Breast epithelium (tissue), 4 donors: Measurements from ENCODE around the gene TK1. TPM values are rescaled to one million over a fixed set of nuclear protein-coding genes. Genes with fewer than 3 reads are reported as not detected.

Experiments
- DNase-seq, 2 donors: peaks; one replicate each; pipeline ENCODE4 v3.0.0-alpha.2; 2019; ENCODE audit warnings: low spot score in 2 of 2
- H3K27ac ChIP-seq, 2 donors: fragments of 200-600 bp; sonication (generic) in 1 of 2; one replicate each; pipeline ENCODE4 v1.5.1; 2016 to 2019; ENCODE audit warnings: mild to moderate bottlenecking in 1 of 2
- H3K27me3 ChIP-seq, 2 donors: fragments of 200-600 bp; sonication (generic) in 1 of 2; one replicate each; pipeline versions ENCODE4 v1.5.1 to v1.6.0; 2017 to 2019; ENCODE audit warnings: control low read depth in 1 of 2, mild to moderate bottlenecking in 1 of 2
- H3K36me3 ChIP-seq: fragments of 200-600 bp; one replicate; pipeline ENCODE4 v1.5.1; 2019
- H3K4me1 ChIP-seq, 2 donors: fragments of 200-600 bp; sonication (generic); one replicate each; pipeline ENCODE4 v1.5.1; 2016 to 2019; ENCODE audit warnings: control low read depth in 1 of 2
- H3K4me3 ChIP-seq, 3 donors: fragments of 200-600 bp; sonication (generic); 1 replicate in 2 of 3; 2 replicates in 1 of 3; pipeline ENCODE4 v1.5.1; 2016 to 2019; ENCODE audit warnings: mild to moderate bottlenecking in 3 of 3, moderate library complexity in 2 of 3
- H3K9me3 ChIP-seq, 2 donors: fragments of 200-600 bp; sonication (generic) in 1 of 2; one replicate each; pipeline ENCODE4 v1.5.1; 2016 to 2019; ENCODE audit warnings: control low read depth in 1 of 2
- CTCF ChIP-seq, 3 donors: fragments of 450-650 bp; IDR thresholded peaks; one replicate each; pipeline ENCODE4 v1.5.1; 2016 to 2017; ENCODE audit warnings: antibody characterized with exemption in 3 of 3, mild to moderate bottlenecking in 3 of 3, moderate library complexity in 3 of 3
- POLR2A ChIP-seq: fragments of 450-650 bp; IDR thresholded peaks from one replicate; pipeline ENCODE4 v1.6.1; 2016; ENCODE audit warnings: antibody characterized with exemption, mild to moderate bottlenecking, moderate library complexity
- POLR2AphosphoS5 ChIP-seq, 3 donors: sonication (generic); formaldehyde crosslinking; IDR thresholded peaks; one replicate each; pipeline ENCODE4 v1.6.1; 2017; ENCODE audit warnings: antibody characterized with exemption in 3 of 3
- intact Hi-C: fragments of 100-400 bp; cut with DNase I; formaldehyde crosslinking; loops from one replicate; pipeline ENCODE4 v1.15.1; 2023; ENCODE audit warnings: low total_unique reads
- total RNA-seq, 3 donors: library from RNA; depleted of rRNA; stranded (reverse); fragments of >200 nt; gene quantifications; one replicate each; pipeline ENCODE4 v1.1.0, GENCODE V29; 2016

Gene TK1
- total RNA-seq, 3 donors from 2014 or later: 2.6 to 5.6 (median 3.7) TPM

GRCh38 chr17:78127888-78128550 is 58.8 kb downstream of the TK1 start:
- DNase-seq: no peak
- peaks cover 0 to 5% of the 10 kb centered on the region in 2 donors for H3K4me1 ChIP-seq
- TF ChIP-seq POLR2AphosphoS5 (IDR thresholded peaks at IDR 0.05): no peak
- no peak for TF ChIP-seq CTCF (IDR thresholded peaks at IDR 0.05)
- no peak for TF ChIP-seq POLR2A

GRCh38 chr17:78127239-78127887 is 59.5 kb downstream of the TK1 start:
- H3K36me3 ChIP-seq: peaks cover 3% of the 10 kb centered on the region
- no peaks in the 10 kb centered on the region for H3K27me3 ChIP-seq
- H3K4me3 ChIP-seq: peak overlapping the region; percentile 60 to 86 (median 72)
- intact Hi-C loops: no loop called here
- DNase-seq: peak in 1 of 2 donors; percentile 68
- H3K9me3 ChIP-seq: no peaks in the 10 kb centered on the region
- peaks cover 0 to under 1% of the 10 kb centered on the region in 2 donors for H3K4me1 ChIP-seq
- H3K27ac ChIP-seq: peak overlapping the region; percentile 90
- TF ChIP-seq POLR2AphosphoS5 (IDR thresholded peaks at IDR 0.05) (peak in 2 of 3 donors; percentile 8 to 12), CTCF (IDR thresholded peaks at IDR 0.05) (no peak), POLR2A (no peak)

More at GRCh38 chr17:78127888-78128550, 58.8 kb downstream of the TK1 start:
- Histone ChIP-seq H3K27me3 (no peaks in the 10 kb centered on the region), H3K9me3 (no peaks in the 10 kb centered on the region), H3K27ac (peak overlapping the region; percentile 90), H3K4me3 (peak overlapping the region; percentile 60 to 86 (median 72)), H3K36me3 (peaks cover 3% of the 10 kb centered on the region)
- intact Hi-C loops: no loop called here

GRCh38 chr17:78126895-78127238 is 60.0 kb downstream of the TK1 start:
- H3K27ac ChIP-seq: peak overlapping the region; percentile 90
- no peaks in the 10 kb centered on the region for H3K9me3 ChIP-seq
- TF ChIP-seq POLR2AphosphoS5 (IDR thresholded peaks at IDR 0.05) (no peak), CTCF (IDR thresholded peaks at IDR 0.05) (no peak), POLR2A (no peak)
- no peak for DNase-seq
- H3K4me1 ChIP-seq: no peaks in the 10 kb centered on the region
- intact Hi-C loops: no loop called here
- peaks cover 3% of the 10 kb centered on the region for H3K36me3 ChIP-seq
- H3K27me3 ChIP-seq: no peaks in the 10 kb centered on the region
- H3K4me3 ChIP-seq: peak overlapping the region in 1 of 3 donors; percentile 86

- no peak for DNase-seq
- H3K27ac ChIP-seq: peak overlapping the region; percentile 90
- H3K4me1 ChIP-seq: no peaks in the 10 kb centered on the region
Measured at GRCh38 chr17:78125976-78126894, 60.6 kb downstream of the TK1 start.

More at GRCh38 chr17:78125976-78126894, 60.6 kb downstream of the TK1 start:
- no peak for TF ChIP-seq POLR2AphosphoS5 (IDR thresholded peaks at IDR 0.05)
- TF ChIP-seq POLR2A: no peak
- TF ChIP-seq CTCF (IDR thresholded peaks at IDR 0.05): no peak
- Histone ChIP-seq H3K9me3 (no peaks in the 10 kb centered on the region), H3K4me3 (peak overlapping the region in 1 of 3 donors; percentile 86), H3K27me3 (no peaks in the 10 kb centered on the region), H3K36me3 (peaks cover 3% of the 10 kb centered on the region)
- intact Hi-C loops: no loop called here
